ENCODE data around the gene PREX1.

DNA sequence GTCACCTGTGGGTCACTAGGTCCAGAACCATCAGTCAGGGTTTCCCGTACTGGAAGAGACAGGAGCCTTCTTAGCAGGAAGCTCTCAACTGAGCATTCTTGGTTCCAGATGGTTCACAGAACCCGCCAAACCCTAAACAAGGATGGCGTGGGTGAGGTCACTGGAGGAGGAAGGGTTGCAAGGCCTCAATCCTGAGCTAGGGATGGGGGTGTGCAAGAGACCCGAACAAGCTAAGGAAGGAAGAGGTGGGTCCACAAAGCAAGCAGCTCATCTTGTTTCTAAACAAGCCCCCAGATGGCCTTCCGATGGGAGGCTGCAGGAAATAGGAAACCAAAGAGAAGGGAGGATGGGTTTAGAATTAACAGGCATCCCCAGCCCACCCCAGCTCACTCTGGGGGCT, 92.7 kb downstream of the PREX1 start:
- TF ChIP-seq EP300 (IDR thresholded peaks at IDR 0.05) (no peak), CTCF (IDR thresholded peaks at IDR 0.05) (no peak), POLR2AphosphoS5 (IDR thresholded peaks at IDR 0.05) (no peak), POLR2A (IDR thresholded peaks at IDR 0.05) (no peak)
